H9 (cell line): ENCODE measurements around the gene MBP. TPM values are rescaled to one million over a fixed set of nuclear protein-coding genes. Genes with fewer than 3 reads are reported as not detected.

ENCODE experiments used
- DNase-seq: peaks from one replicate; pipeline ENCODE4 v3.0.0-alpha.2; 2017
- H2AFZ ChIP-seq: one replicate; pipeline ENCODE4 v1.6.1; 2013; ENCODE audit warnings: mild to moderate bottlenecking, low read length, control low read depth, moderate library complexity
- H2AK5ac ChIP-seq: 2 replicates; pipeline ENCODE4 v1.6.1; 2013; ENCODE audit warnings: low read length, control low read depth, mixed read lengths; ENCODE audit not compliant: insufficient read length
- H2BK120ac ChIP-seq: one replicate; pipeline ENCODE4 v1.6.1; 2013; ENCODE audit warnings: low read depth, mild to moderate bottlenecking, low read length, control low read depth, inconsistent platforms; ENCODE audit not compliant: poor library complexity, severe bottlenecking
- H2BK12ac ChIP-seq: 2 replicates; pipeline ENCODE4 v1.6.1; 2013; ENCODE audit warnings: low read length, control low read depth, mixed read lengths, low read depth; ENCODE audit not compliant: insufficient read length
- H2BK15ac ChIP-seq: 2 replicates; pipeline ENCODE4 v1.6.1; 2013; ENCODE audit warnings: low read depth, low read length, control low read depth
- H2BK20ac ChIP-seq: one replicate; pipeline ENCODE4 v1.6.1; 2013; ENCODE audit warnings: low read depth, mild to moderate bottlenecking, low read length, control low read depth, inconsistent platforms; ENCODE audit not compliant: poor library complexity, severe bottlenecking
- H2BK5ac ChIP-seq: 2 replicates; pipeline ENCODE4 v1.6.1; 2013; ENCODE audit warnings: low read length, control low read depth, mixed read lengths; ENCODE audit not compliant: insufficient read length
- H3K14ac ChIP-seq: 2 replicates; pipeline ENCODE4 v1.6.1; 2013; ENCODE audit warnings: low read length, control low read depth; ENCODE audit not compliant: insufficient read depth
- H3K18ac ChIP-seq: 2 replicates; pipeline ENCODE4 v1.6.1; 2013; ENCODE audit warnings: low read depth, mild to moderate bottlenecking, mixed read lengths, low read length, control low read depth; ENCODE audit not compliant: insufficient read length
- H3K23ac ChIP-seq: 2 replicates; pipeline ENCODE4 v1.6.1; 2013; ENCODE audit warnings: low read length, control low read depth, mixed read lengths, low read depth; ENCODE audit not compliant: insufficient read length
- H3K23me2 ChIP-seq: 2 replicates; pipeline ENCODE4 v1.6.1; 2013; ENCODE audit warnings: low read depth, mild to moderate bottlenecking, mixed read lengths, low read length, control low read depth; ENCODE audit not compliant: insufficient read length, poor library complexity, severe bottlenecking
- H3K27ac ChIP-seq: 2 replicates; pipeline ENCODE4 v1.5.1; 2013; ENCODE audit warnings: low read length, control low read depth, mixed read lengths, low read depth; ENCODE audit not compliant: insufficient read length
- H3K27me3 ChIP-seq: 2 replicates; pipeline ENCODE4 v1.6.1; 2013; ENCODE audit warnings: low read length, control low read depth, inconsistent platforms; ENCODE audit not compliant: insufficient read depth
- H3K4ac ChIP-seq: 2 replicates; pipeline ENCODE4 v1.6.1; 2013; ENCODE audit warnings: low read depth, mild to moderate bottlenecking, control low read depth, inconsistent platforms, low read length, moderate library complexity
- H3K4me1 ChIP-seq: 2 replicates; pipeline ENCODE4 v1.6.1; 2013; ENCODE audit warnings: low read length, control low read depth, inconsistent platforms; ENCODE audit not compliant: insufficient read depth
- H3K4me2 ChIP-seq: 2 replicates; pipeline ENCODE4 v1.6.1; 2013; ENCODE audit warnings: low read length, control low read depth, mixed read lengths; ENCODE audit not compliant: insufficient read length, insufficient read depth
- H3K56ac ChIP-seq: 2 replicates; pipeline ENCODE4 v1.6.1; 2013; ENCODE audit warnings: low read depth, mild to moderate bottlenecking, mixed read lengths, low read length, control low read depth; ENCODE audit not compliant: insufficient read length
- H3K79me1 ChIP-seq: 2 replicates; pipeline ENCODE4 v1.6.1; 2013; ENCODE audit warnings: low read depth, mild to moderate bottlenecking, moderate library complexity, low read length, control low read depth, inconsistent platforms; ENCODE audit not compliant: insufficient read depth, poor library complexity, severe bottlenecking
- H3K79me2 ChIP-seq: 2 replicates; pipeline ENCODE4 v1.6.1; 2013; ENCODE audit warnings: low read length, control low read depth, inconsistent platforms; ENCODE audit not compliant: insufficient read depth
- H3K9ac ChIP-seq: 2 replicates; pipeline ENCODE4 v1.6.1; 2013; ENCODE audit warnings: low read length, control low read depth, mixed read lengths; ENCODE audit not compliant: insufficient read length; ENCODE audit errors: extremely low read depth
- H3K9me3 ChIP-seq: one replicate; pipeline ENCODE4 v1.6.1; 2013; ENCODE audit warnings: low read depth, low read length, inconsistent platforms; ENCODE audit not compliant: control insufficient read depth
- H3T11ph ChIP-seq: one replicate; pipeline ENCODE4 v1.6.1; 2013; ENCODE audit warnings: mild to moderate bottlenecking, low read length, control low read depth, inconsistent platforms
- H4K20me1 ChIP-seq: one replicate; pipeline ENCODE4 v1.6.1; 2013; ENCODE audit not compliant: control insufficient read depth, insufficient read length, insufficient read depth
- H4K5ac ChIP-seq: 2 replicates; pipeline ENCODE4 v1.6.1; 2013; ENCODE audit warnings: low read depth, mild to moderate bottlenecking, mixed read lengths, low read length, control low read depth; ENCODE audit not compliant: insufficient read length
- H4K8ac ChIP-seq: replicated peaks from 2 replicates; pipeline ENCODE4 v1.6.1; 2013; ENCODE audit warnings: low read length, control low read depth, mixed read lengths, low read depth; ENCODE audit not compliant: insufficient read length
- H4K91ac ChIP-seq: 2 replicates; pipeline ENCODE4 v1.6.1; 2013; ENCODE audit warnings: low read depth, mild to moderate bottlenecking, moderate library complexity, mixed read lengths, low read length, control low read depth; ENCODE audit not compliant: insufficient read length
- H3K27ac Mint-ChIP-seq, 3 experiments: 2 replicates in 2 of 3; 3 replicates in 1 of 3; pipeline ENCODE4 v1.8.0; 2020 to 2021; ENCODE audit warnings: mixed read lengths in 3 of 3, mild to moderate bottlenecking in 1 of 3, moderate library complexity in 1 of 3
- H3K27me3 Mint-ChIP-seq: 2 replicates; pipeline ENCODE4 v1.8.0; 2021; ENCODE audit warnings: low read depth, mild to moderate bottlenecking, moderate library complexity, mixed read lengths
- H3K36me3 Mint-ChIP-seq, 3 experiments: 2 replicates in 2 of 3; 3 replicates in 1 of 3; pipeline ENCODE4 v1.8.0; 2020 to 2021; ENCODE audit warnings: low read depth in 3 of 3, mixed read lengths in 3 of 3; ENCODE audit not compliant: insufficient read depth in 1 of 3
- H3K4me1 Mint-ChIP-seq, 2 experiments: 2 replicates each; pipeline ENCODE4 v1.8.0; 2020; ENCODE audit warnings: mixed read lengths in 2 of 2
- H3K4me3 Mint-ChIP-seq, 2 experiments: 2 replicates in 1 of 2; 3 replicates in 1 of 2; pipeline ENCODE4 v1.8.0; 2020 to 2021; ENCODE audit warnings: mild to moderate bottlenecking in 2 of 2, mixed read lengths in 2 of 2, moderate library complexity in 1 of 2
- H3K9me3 Mint-ChIP-seq, 2 experiments: 2 replicates in 1 of 2; 3 replicates in 1 of 2; pipeline ENCODE4 v1.8.0; 2020; ENCODE audit warnings: mild to moderate bottlenecking in 2 of 2, mixed read lengths in 2 of 2, moderate library complexity in 1 of 2
- WGBS: extraction: QIAGEN DNeasy Blood & Tissue Kit; methylation state at CpG from one replicate; pipeline ENCODE4 v1.1.7; 2013; ENCODE audit warnings: missing lambda C conversion rate, low lambda C conversion rate, mixed read lengths; ENCODE audit not compliant: insufficient read length; ENCODE audit errors: extremely low coverage; 5-methylcytosine and 5-hydroxymethylcytosine counted together
- total RNA-seq: library from RNA; stranded (reverse); gene quantifications from 2 replicates; pipeline ENCODE4 v1.2.1, GENCODE V29; 2021
- TF ChIP-seq, protein P1 (sequence below): fragments of 200-600 bp; sonication (generic); conservative IDR thresholded peaks from 3 replicates; pipeline ENCODE4 v1.8.0; 2021; ENCODE audit warnings: antibody characterized with exemption, mild to moderate bottlenecking

The MBP gene
- total RNA-seq, 1 experiment from 2014 or later = 8.6 TPM

DNA sequence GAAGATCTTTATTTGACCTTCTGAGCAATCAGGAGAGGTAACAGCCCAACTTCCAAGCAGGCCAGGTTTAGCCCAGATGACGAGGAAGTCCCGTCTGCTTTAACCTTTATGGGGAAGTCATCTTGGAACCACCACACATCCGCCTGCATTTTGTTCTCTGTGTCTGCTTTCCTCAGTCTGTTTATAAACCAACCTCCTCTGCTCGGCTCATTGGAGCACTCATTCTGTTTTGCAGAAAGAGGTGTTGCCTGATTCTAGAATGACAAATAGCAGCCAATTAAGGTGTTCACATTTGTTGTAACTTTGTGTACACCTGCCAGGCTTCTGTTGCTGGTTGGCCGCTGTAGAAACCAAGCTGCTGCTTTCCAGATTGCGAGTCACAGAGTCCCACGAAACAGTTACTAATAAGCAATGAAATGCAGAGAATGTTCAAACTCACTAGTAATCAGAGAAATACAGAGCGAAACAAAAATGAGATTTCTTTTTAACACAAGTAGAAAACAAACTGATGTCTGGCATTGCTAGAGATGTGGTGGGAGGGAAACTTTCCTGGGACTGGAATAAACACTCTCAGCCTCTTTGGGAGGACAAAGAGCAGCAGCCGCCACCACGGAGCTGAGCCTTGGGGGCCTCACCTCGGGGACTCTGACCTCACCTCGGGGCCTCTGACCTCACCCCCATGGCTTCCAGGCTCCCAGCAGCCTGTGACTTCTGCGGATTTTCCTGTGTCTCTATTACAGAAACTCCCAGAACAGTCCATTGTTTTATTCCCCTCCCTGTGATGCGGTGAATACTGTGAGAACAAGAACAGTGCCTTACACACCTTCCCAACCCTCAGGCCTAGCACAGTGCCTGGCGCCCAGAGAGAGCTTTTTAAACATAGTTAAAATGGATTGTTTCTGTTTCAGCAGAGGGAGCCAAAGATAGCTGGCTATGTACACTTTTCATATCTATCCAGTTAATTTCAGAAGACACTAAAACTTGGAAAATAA lies 64.0 kb downstream of the MBP start:
- H2BK15ac ChIP-seq = no peak overlapping the region
- no peak overlapping the region for H3K14ac ChIP-seq
- H3K23ac ChIP-seq = no peak overlapping the region
- no peak overlapping the region for H3K18ac ChIP-seq
- no peaks in the 10 kb centered on the region for H3K27me3 ChIP-seq
- no peak overlapping the region for H3K9ac ChIP-seq
- no peak overlapping the region for H3K4me2 ChIP-seq
- no peak overlapping the region for H4K5ac ChIP-seq
- peaks cover 18 to 25% of the 10 kb centered on the region in 2 experiments for H3K4me1 Mint-ChIP-seq
- no peak overlapping the region for H3K56ac ChIP-seq
- H3K4ac ChIP-seq = no peak overlapping the region
- H3K9me3 ChIP-seq = no peaks in the 10 kb centered on the region
- no peak overlapping the region; a peak in 1 of 7 replicates for H3K27ac Mint-ChIP-seq
- no peak overlapping the region for H2AFZ ChIP-seq
- WGBS = no CpG with 5 or more reads among the region's 15 CpGs
- H3T11ph ChIP-seq = no peak overlapping the region
- no peak overlapping the region for H2BK5ac ChIP-seq
- H4K91ac ChIP-seq = no peak overlapping the region
- H4K8ac ChIP-seq = no peak overlapping the region
- H3K9me3 Mint-ChIP-seq = no peaks in the 10 kb centered on the region
- H2BK20ac ChIP-seq = no peak overlapping the region
- no peaks in the 10 kb centered on the region for H3K79me2 ChIP-seq
- no peaks in the 10 kb centered on the region for H3K79me1 ChIP-seq
- H3K27me3 Mint-ChIP-seq = no peaks in the 10 kb centered on the region
- H2BK120ac ChIP-seq = no peak overlapping the region
- H4K20me1 ChIP-seq = no peaks in the 10 kb centered on the region
- no peak for DNase-seq
- H3K4me1 ChIP-seq = no peaks in the 10 kb centered on the region; the same call in 1 of the 2 replicates
- TF ChIP-seq, protein P1, sequence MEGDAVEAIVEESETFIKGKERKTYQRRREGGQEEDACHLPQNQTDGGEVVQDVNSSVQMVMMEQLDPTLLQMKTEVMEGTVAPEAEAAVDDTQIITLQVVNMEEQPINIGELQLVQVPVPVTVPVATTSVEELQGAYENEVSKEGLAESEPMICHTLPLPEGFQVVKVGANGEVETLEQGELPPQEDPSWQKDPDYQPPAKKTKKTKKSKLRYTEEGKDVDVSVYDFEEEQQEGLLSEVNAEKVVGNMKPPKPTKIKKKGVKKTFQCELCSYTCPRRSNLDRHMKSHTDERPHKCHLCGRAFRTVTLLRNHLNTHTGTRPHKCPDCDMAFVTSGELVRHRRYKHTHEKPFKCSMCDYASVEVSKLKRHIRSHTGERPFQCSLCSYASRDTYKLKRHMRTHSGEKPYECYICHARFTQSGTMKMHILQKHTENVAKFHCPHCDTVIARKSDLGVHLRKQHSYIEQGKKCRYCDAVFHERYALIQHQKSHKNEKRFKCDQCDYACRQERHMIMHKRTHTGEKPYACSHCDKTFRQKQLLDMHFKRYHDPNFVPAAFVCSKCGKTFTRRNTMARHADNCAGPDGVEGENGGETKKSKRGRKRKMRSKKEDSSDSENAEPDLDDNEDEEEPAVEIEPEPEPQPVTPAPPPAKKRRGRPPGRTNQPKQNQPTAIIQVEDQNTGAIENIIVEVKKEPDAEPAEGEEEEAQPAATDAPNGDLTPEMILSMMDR = no peak
- H3K27ac ChIP-seq = no peak overlapping the region
- no peaks in the 10 kb centered on the region for H3K23me2 ChIP-seq
- no peak overlapping the region for H2AK5ac ChIP-seq
- peaks cover 0 to 5% (median 0%) of the 10 kb centered on the region in 3 experiments; a peak in 2 of 7 replicates for H3K36me3 Mint-ChIP-seq
- no peak overlapping the region for H2BK12ac ChIP-seq
- no peak overlapping the region for H3K4me3 Mint-ChIP-seq
